Muscle of leg (tissue), 11 donors: ENCODE measurements around the gene ALDH3B2. TPM values are rescaled to one million over a fixed set of nuclear protein-coding genes. Genes with fewer than 3 reads are reported as not detected.

Source experiments
- DNase-seq: peaks from one replicate; pipeline ENCODE4 v3.0.0; 2013
- H3K27ac ChIP-seq: one replicate; pipeline ENCODE4 v1.5.1; 2013; ENCODE audit warnings: mild to moderate bottlenecking, low read length, control low read depth
- H3K27me3 ChIP-seq: one replicate; pipeline ENCODE4 v1.6.1; 2013; ENCODE audit warnings: low read length; ENCODE audit not compliant: control insufficient read depth, insufficient read depth
- H3K36me3 ChIP-seq: one replicate; pipeline ENCODE4 v1.6.1; 2013; ENCODE audit warnings: low read length; ENCODE audit not compliant: control insufficient read depth, insufficient read depth
- H3K4me1 ChIP-seq: one replicate; pipeline ENCODE4 v1.6.1; 2013; ENCODE audit warnings: low read length; ENCODE audit not compliant: control insufficient read depth, insufficient read depth
- H3K4me3 ChIP-seq: one replicate; pipeline ENCODE4 v1.5.1; 2013; ENCODE audit warnings: low read length, control low read depth
- H3K9me3 ChIP-seq: replicated peaks from 2 replicates; pipeline ENCODE4 v1.6.1; 2013; ENCODE audit warnings: low read depth, low read length; ENCODE audit not compliant: control insufficient read depth
- WGBS: methylation state at CpG from one replicate; pipeline ENCODE4 v1.1.5; 2013; ENCODE audit warnings: missing lambda C conversion rate; ENCODE audit not compliant: insufficient coverage; 5-methylcytosine and 5-hydroxymethylcytosine counted together
- polyA plus RNA-seq, 8 donors: library from polyadenylated mRNA; unstranded; fragments of 120-200 nt; gene quantifications; one replicate each; pipeline versions ENCODE4 v1.2.1 to v1.2.3, GENCODE V29; 2013; ENCODE audit warnings: inconsistent platforms in 1 of 8, low replicate concordance in 1 of 8; ENCODE audit not compliant: insufficient read length in 8 of 8, insufficient read depth in 1 of 8
- total RNA-seq: library from RNA; stranded (reverse); fragments of 120-200 nt; gene quantifications from one replicate; pipeline ENCODE4 v1.2.4, GENCODE V29; 2013

Gene ALDH3B2
- total and polyA plus RNA-seq, 9 donors, result 0.09 to 4.5 (median 0.14) TPM; not detected in 4

DNA sequence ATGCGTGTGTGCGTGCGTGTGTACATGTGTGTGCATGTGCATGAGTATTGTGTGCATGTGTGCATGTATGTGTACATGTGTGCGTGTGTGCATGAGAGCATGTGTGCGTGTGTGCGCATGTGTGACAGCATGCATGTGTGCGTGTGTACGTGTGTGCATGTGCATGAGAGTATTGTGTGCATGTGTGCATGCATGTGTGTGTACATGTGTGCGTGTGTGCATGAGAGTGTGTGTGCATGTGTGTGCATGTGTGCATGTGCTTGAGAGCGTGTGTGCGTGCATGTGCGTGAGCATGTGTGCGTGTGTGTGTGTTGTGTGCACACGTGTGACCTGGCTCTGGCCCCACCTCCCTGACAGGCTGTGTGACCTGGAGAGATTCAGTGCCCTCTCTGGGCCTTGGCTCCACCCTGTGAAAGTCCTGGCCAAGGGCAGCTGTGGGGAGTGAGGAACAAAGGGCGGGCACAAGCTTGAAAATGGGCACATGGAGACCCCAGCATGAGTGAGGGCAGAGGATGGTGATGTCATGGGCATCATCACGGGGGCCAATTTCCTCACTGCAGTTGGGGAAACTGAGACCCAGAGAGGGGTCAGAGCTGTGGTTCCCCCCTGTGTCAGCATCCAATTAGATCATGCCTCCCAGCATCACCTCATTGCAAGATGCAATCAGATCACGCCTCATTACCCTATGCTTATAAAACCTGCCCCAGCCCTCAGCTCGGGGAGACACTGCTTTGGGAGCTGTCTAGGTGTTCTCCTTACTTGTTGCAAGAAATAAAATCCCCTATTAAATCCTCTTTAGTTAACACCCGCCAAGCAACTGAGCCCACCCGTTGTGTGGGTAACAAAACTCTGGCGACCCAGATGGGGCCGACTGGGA, 24.6 kb downstream of the ALDH3B2 start:
- Histone ChIP-seq H3K4me1 (no peaks in the 10 kb centered on the region), H3K4me3 (no peak overlapping the region), H3K27me3 (peaks cover 13% of the 10 kb centered on the region), H3K9me3 (no peaks in the 10 kb centered on the region), H3K27ac (no peak overlapping the region), H3K36me3 (no peaks in the 10 kb centered on the region)
- WGBS, result 84% methylated on average over 19 of the region's 22 CpGs
- no peak for DNase-seq

DNA sequence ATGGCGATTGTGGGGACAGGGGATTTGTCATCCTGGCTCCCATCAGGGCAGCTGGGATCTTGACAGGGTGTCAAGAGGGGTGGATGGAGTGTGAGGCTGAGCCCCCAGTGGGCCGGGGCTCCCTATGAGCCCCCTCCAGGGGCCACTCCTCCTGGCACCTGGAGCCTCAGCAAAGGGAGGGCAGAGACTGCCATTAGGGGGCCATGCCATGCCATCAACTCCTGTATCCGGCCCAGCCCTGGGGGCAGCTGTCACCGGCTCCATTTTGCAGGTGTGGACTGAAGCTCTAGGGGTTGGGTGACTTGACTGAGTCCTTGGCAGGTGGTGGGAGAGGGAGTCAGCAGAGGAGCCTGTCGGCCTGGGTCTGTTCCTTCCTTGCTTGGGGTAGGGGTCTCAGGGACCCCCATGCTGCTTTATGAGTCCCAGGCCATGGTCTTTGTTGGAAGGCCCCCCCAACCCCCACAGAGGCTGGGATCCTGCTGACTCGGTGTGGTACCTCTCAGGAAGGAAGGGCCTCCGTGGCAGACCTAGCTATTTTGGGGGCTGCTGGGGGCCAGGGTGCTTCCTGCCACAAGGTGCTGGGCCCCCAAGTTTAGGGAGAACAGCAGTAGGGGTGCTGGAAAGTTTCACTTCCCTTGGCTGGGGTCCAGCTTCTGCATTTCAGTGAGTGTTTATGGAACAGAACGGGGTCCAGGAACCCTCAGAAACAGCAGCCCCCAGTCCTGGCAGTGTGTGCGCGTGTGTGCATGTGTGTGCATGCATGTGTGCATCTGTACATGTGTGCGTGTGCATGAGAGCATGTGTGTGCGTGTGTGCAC, 25.4 kb downstream of the ALDH3B2 start:
- H3K4me1 ChIP-seq, result no peaks in the 10 kb centered on the region
- peaks cover 1% of the 10 kb centered on the region for H3K9me3 ChIP-seq
- WGBS, result 76% methylated on average over 7 of the region's 12 CpGs
- H3K27ac ChIP-seq, result no peak overlapping the region
- DNase-seq, result peak; percentile 64
- H3K27me3 ChIP-seq, result peaks cover 13% of the 10 kb centered on the region
- no peak overlapping the region for H3K4me3 ChIP-seq
- no peaks in the 10 kb centered on the region for H3K36me3 ChIP-seq

DNA sequence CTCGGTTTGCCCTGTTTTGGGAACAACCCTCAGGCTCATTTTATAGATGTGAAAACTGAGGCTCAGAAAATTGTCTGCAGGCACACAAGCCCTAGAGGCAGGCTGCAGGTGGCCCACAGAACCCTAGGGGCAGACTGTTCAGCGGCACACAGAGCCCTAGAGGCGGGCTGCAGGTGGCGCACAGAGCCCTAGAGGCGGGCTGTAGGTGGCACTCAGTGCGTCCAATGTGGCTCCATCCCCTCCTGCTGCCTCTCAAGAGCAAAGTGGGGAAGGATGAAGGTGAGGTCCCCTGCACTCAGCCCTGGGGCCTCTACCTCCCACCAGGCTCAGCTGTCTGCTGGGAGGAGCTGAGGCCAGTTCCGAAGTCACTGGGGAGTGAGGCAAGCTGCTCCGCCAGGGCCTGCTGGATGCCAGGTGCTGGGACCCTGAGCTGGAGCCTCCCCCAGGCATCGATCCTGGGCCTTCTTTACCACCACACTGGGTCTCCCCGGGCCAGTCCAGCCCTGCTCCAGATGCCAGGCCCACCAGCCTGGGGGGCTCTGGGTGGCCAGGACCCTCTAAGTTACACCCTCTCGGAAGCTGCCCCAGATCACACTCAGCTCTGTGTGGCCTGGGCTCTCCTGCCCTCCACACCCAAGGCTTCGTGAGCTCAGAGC, 26.2 kb downstream of the ALDH3B2 start:
- 48% methylated on average over 10 of the region's 12 CpGs for WGBS
- Histone ChIP-seq H3K27ac (no peak overlapping the region), H3K36me3 (no peaks in the 10 kb centered on the region), H3K4me1 (no peaks in the 10 kb centered on the region), H3K9me3 (peaks cover 2% of the 10 kb centered on the region), H3K4me3 (no peak overlapping the region), H3K27me3 (peaks cover 13% of the 10 kb centered on the region)
- no peak for DNase-seq

DNA sequence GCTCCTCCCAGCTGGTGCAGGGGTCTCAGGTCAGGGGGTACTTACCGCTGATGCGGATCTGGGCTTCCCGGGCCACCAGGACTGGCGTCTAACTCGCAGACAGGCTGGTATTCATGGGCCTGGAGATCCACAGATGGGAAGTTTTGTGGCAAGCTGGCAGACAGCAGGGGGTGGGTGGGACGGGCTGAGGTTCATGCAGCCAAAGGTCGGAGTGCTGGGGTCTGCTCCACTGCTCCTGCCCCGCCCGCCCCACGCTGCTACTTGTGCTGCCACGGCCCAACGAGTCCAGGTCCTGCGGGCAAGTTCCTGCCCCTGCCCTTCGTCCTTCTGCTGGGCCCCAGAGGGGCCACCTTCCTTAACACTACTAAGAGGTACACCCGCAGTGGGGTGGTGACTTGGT, 27.0 kb downstream of the ALDH3B2 start:
- no peaks in the 10 kb centered on the region for H3K36me3 ChIP-seq
- WGBS, result 57% methylated on average over 14 of the region's 15 CpGs
- no peak for DNase-seq
- no peak overlapping the region for H3K27ac ChIP-seq
- peaks cover 13% of the 10 kb centered on the region for H3K27me3 ChIP-seq
- peaks cover 2% of the 10 kb centered on the region for H3K9me3 ChIP-seq
- H3K4me1 ChIP-seq, result no peaks in the 10 kb centered on the region
- no peak overlapping the region for H3K4me3 ChIP-seq

DNA sequence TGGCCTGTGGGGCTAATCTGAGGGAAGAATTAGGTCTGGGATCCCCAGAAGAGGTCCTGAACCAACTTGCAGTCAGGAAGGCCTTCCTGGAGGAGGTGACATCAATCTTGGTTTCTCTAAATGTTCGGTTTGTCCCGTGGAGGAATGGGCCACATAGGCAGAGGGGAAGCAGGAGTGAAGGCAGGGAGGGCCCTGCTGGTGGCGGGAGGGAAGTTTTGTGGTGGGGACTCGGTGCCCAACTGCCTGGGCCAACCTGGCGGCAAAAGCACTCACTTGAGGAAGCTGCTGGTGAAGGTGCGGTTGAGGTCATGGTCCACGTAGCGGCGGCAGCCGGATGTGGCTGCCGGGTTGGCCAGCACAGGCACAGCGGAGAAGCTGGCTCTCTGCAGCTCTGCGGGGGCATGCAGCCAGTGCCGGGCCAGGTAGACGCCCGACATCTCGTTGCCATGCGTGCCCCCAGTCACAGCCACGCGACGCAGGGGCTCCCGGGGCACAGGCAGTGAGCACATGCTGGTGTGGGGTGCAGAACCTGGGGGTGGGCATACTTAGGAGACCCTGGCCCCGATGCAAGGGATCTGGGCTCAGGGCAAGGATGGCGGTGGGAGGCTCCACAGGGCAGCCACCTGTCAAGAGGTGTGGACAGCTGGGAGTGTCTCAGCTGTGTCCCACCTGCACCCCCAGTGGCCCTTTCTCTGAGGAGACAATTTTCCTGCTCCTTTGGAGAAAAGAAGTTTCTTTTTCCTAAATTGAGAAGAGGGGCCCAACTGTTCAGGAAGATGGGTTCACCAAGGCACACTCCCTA, 27.7 kb downstream of the ALDH3B2 start:
- Histone ChIP-seq H3K4me3 (no peak overlapping the region), H3K4me1 (no peaks in the 10 kb centered on the region), H3K27me3 (peaks cover 13% of the 10 kb centered on the region), H3K36me3 (no peaks in the 10 kb centered on the region), H3K27ac (no peak overlapping the region), H3K9me3 (peaks cover 2% of the 10 kb centered on the region)
- DNase-seq, result no peak
- WGBS, result 82% methylated on average over 22 of the region's 24 CpGs

DNA sequence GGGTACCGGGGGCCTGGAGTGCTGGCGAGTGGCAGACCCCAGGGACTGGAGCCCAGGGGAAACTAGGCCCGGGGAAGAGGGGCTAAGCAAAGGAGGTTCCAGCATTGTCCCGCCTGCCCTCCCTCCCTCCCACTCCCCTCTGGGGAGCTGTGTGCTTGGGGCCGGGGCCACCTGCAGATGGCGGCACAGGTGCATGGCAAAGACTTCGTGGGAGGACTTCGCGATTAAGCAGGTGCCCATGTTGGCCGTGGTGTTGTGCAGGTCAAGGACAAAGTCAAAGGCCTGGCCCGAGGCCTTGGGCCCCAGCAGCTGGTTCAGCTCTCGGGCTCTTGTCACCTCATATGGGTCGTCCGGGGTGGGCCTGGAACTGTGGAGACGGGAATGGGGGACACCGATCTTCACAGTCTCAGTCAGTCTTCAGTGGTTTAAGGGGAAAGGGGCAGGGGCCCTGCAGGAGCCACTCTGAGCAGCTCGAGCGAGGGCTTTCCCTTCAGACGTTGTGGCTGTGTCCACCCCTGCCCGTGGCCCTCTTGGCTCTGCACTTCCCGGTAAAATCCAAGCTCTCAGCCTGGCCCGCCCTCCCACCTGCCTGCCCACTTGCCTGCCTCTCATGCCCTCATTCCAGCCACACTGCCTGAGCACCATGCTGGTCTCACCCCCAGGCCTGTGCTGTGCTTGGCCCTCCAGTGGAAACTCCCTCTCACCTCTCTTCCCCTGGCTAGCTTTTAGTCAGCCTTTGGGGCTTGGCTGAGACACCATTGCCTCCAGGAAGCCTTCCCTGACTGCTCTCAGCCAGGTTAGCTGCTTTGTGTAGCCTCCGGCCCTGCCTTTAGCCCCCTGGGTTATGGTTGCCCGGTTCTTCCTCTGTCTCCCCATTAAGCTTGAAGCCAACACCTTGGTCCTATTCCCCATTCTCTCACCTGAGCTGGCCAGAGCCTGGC, 28.6 kb downstream of the ALDH3B2 start:
- no peak for DNase-seq
- peaks cover 2% of the 10 kb centered on the region for H3K9me3 ChIP-seq
- WGBS, result 68% methylated on average over 20 of the region's 24 CpGs
- H3K27ac ChIP-seq, result no peak overlapping the region
- no peaks in the 10 kb centered on the region for H3K4me1 ChIP-seq
- peaks cover 15% of the 10 kb centered on the region for H3K27me3 ChIP-seq
- no peak overlapping the region for H3K4me3 ChIP-seq
- H3K36me3 ChIP-seq, result no peaks in the 10 kb centered on the region

DNA sequence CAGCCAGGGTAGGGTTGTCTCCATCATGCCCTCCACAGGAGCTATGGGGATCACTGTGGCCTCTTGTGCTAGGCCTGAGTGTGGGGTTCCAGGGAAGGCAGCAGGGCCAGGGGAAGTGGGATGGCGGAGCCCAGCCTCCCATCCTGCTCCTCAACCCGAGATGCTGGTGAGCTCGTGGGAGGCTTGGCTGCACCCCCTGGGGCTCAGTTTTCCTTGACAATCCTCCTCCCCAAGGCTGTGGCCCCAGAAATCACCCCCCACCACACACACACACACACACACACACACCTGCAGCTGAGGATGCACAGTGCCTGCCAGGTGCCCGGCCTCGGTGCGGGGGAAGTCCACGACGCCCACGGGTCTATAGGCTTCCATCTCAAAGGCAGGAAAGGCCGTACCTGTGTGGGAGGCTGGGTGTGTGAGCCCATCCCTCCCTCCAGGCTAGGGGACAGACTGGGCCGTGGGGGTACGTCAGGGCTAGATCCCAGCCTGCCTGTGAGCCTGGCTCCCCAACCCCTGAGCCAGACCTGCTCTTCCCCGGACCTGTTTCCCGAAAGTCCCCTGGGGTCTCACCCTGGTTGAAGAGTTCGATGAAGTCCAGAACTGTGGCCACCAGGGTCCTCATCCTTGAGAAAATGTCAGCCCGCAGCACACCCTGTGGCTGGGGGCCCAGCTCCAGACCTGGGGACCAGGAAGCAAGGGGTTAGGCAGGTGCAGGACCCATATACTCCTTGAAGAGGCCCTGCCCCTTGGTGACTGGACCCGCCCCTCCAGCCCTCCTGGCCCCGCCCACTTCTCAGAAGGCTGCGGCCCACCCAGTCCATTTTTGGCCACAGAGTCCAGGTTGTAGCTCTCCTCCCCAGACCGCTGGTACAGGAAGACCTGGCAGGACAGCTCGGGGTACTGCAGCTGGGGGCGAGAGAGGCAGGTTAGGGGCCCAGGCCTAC, 29.7 kb downstream of the ALDH3B2 start:
- Histone ChIP-seq H3K27me3 (peaks cover 11% of the 10 kb centered on the region), H3K4me3 (no peak overlapping the region), H3K27ac (no peak overlapping the region), H3K9me3 (peaks cover 2% of the 10 kb centered on the region), H3K4me1 (no peaks in the 10 kb centered on the region), H3K36me3 (no peaks in the 10 kb centered on the region)
- no peak for DNase-seq
- WGBS, result 81% methylated on average over 18 of the region's 22 CpGs

DNA sequence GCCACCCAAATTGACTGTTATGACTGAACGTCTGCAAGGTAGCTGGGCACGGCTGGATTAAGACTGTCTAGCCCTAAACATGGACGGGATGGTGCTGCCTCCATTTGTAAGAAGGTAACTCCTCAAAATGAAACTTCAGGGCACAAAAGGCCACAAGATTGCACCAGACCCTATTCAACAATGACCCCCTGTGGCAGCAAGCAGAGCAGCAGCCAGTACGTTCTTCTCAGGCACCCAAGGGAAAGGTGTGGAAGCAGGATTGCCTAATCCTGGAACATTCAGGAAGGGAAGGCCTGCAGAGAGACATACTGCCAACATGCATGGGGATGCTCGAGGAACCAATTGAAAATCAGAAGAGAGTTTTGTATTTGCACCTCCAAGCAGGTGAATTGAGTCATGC, 30.4 kb downstream of the ALDH3B2 start:
- Histone ChIP-seq H3K27me3 (peaks cover 13% of the 10 kb centered on the region), H3K4me1 (no peaks in the 10 kb centered on the region), H3K4me3 (no peak overlapping the region), H3K27ac (no peak overlapping the region), H3K36me3 (no peaks in the 10 kb centered on the region), H3K9me3 (peaks cover 2% of the 10 kb centered on the region)
- WGBS, result 70% methylated on average over 4 of the region's 5 CpGs
- no peak for DNase-seq
